Duodenal mucosa (tissue), 2 donors: ENCODE results near the gene YJEFN3.

Experiments
- H3K27ac ChIP-seq: one replicate; pipeline ENCODE4 v1.7.0; 2013; ENCODE audit warnings: low read depth, low read length
- H3K27me3 ChIP-seq, 2 donors: one replicate each; pipeline ENCODE4 v1.7.0; 2013; ENCODE audit warnings: low read length in 2 of 2, control low read depth in 1 of 2; ENCODE audit not compliant: insufficient read depth in 2 of 2, control insufficient read depth in 1 of 2
- H3K36me3 ChIP-seq, 2 donors: one replicate each; pipeline ENCODE4 v1.7.0; 2013; ENCODE audit warnings: low read length in 2 of 2, control low read depth in 1 of 2; ENCODE audit not compliant: insufficient read depth in 2 of 2, control insufficient read depth in 1 of 2
- H3K4me1 ChIP-seq, 2 donors: one replicate each; pipeline ENCODE4 v1.7.0; 2013; ENCODE audit warnings: low read length in 2 of 2, control low read depth in 1 of 2; ENCODE audit not compliant: insufficient read depth in 2 of 2, control insufficient read depth in 1 of 2
- H3K4me3 ChIP-seq, 2 donors: one replicate each; pipeline ENCODE4 v1.7.0; 2013; ENCODE audit warnings: low read length in 2 of 2, low read depth in 1 of 2
- H3K9ac ChIP-seq, 2 donors: one replicate each; pipeline ENCODE4 v1.7.0; 2013; ENCODE audit warnings: low read length in 2 of 2, low read depth in 1 of 2
- H3K9me3 ChIP-seq, 2 donors: one replicate each; pipeline ENCODE4 v1.7.0; 2013; ENCODE audit warnings: low read length in 2 of 2, control low read depth in 1 of 2; ENCODE audit not compliant: control insufficient read depth in 1 of 2

Gene YJEFN3

GRCh38 chr19:19540064-19540714 is 11.5 kb downstream of the YJEFN3 start:
- H3K27ac ChIP-seq, result no peak overlapping the region
- H3K9me3 ChIP-seq, result no peaks in the 10 kb centered on the region
- peak overlapping the region; percentile 8 to 43 for H3K4me3 ChIP-seq
- peaks cover 17 to 35% of the 10 kb centered on the region in 2 donors for H3K27me3 ChIP-seq
- H3K36me3 ChIP-seq, result no peaks in the 10 kb centered on the region
- H3K4me1 ChIP-seq, result peaks cover 6 to 18% of the 10 kb centered on the region in 2 donors
- no peak overlapping the region for H3K9ac ChIP-seq

- Histone ChIP-seq H3K4me3 (peak overlapping the region; percentile 8 to 43), H3K4me1 (peaks cover 6 to 18% of the 10 kb centered on the region in 2 donors), H3K27ac (no peak overlapping the region), H3K36me3 (no peaks in the 10 kb centered on the region), H3K9me3 (no peaks in the 10 kb centered on the region), H3K9ac (no peak overlapping the region), H3K27me3 (peaks cover 17 to 35% of the 10 kb centered on the region in 2 donors)
Observed at GRCh38 chr19:19540715-19541515, 12.2 kb downstream of the YJEFN3 start.

- H3K9me3 ChIP-seq, result no peaks in the 10 kb centered on the region
- peaks cover 6 to 18% of the 10 kb centered on the region in 2 donors for H3K4me1 ChIP-seq
- H3K36me3 ChIP-seq, result no peaks in the 10 kb centered on the region
- no peak overlapping the region for H3K27ac ChIP-seq
- peaks cover 20 to 35% of the 10 kb centered on the region in 2 donors for H3K27me3 ChIP-seq
- H3K4me3 ChIP-seq, result peak overlapping the region in 1 of 2 donors; percentile 8
- no peak overlapping the region for H3K9ac ChIP-seq
Observed at GRCh38 chr19:19541616-19542015, 12.9 kb downstream of the YJEFN3 start.

- no peak overlapping the region for H3K27ac ChIP-seq
- no peak overlapping the region for H3K4me3 ChIP-seq
- H3K4me1 ChIP-seq, result peaks cover 6 to 18% of the 10 kb centered on the region in 2 donors
- H3K27me3 ChIP-seq, result peaks cover 19 to 39% of the 10 kb centered on the region in 2 donors
- no peaks in the 10 kb centered on the region for H3K36me3 ChIP-seq
- no peak overlapping the region for H3K9ac ChIP-seq
- H3K9me3 ChIP-seq, result no peaks in the 10 kb centered on the region
Observed at GRCh38 chr19:19542507-19542906, 13.8 kb downstream of the YJEFN3 start.

- no peaks in the 10 kb centered on the region for H3K36me3 ChIP-seq
- H3K9ac ChIP-seq, result no peak overlapping the region
- H3K27ac ChIP-seq, result no peak overlapping the region
- H3K9me3 ChIP-seq, result no peaks in the 10 kb centered on the region
- peaks cover 6 to 15% of the 10 kb centered on the region in 2 donors for H3K4me1 ChIP-seq
- no peak overlapping the region for H3K4me3 ChIP-seq
- H3K27me3 ChIP-seq, result peaks cover 13 to 36% of the 10 kb centered on the region in 2 donors
Observed at GRCh38 chr19:19543101-19543500, 14.4 kb downstream of the YJEFN3 start.

GRCh38 chr19:19543640-19544039 is 14.9 kb downstream of the YJEFN3 start:
- H3K9me3 ChIP-seq, result no peaks in the 10 kb centered on the region
- H3K36me3 ChIP-seq, result no peaks in the 10 kb centered on the region
- peaks cover 4 to 10% of the 10 kb centered on the region in 2 donors for H3K4me1 ChIP-seq
- no peak overlapping the region for H3K4me3 ChIP-seq
- H3K9ac ChIP-seq, result no peak overlapping the region
- no peak overlapping the region for H3K27ac ChIP-seq
- peaks cover 8 to 33% of the 10 kb centered on the region in 2 donors for H3K27me3 ChIP-seq

- H3K9me3 ChIP-seq, result peaks cover 0 to 2% of the 10 kb centered on the region in 2 donors
- no peak overlapping the region for H3K9ac ChIP-seq
- no peaks in the 10 kb centered on the region for H3K36me3 ChIP-seq
- H3K27ac ChIP-seq, result no peak overlapping the region
- H3K27me3 ChIP-seq, result peaks cover 4 to 28% of the 10 kb centered on the region in 2 donors
- H3K4me3 ChIP-seq, result no peak overlapping the region
- peaks cover 0 to 8% of the 10 kb centered on the region in 2 donors for H3K4me1 ChIP-seq
Observed at GRCh38 chr19:19544257-19544953, 15.7 kb downstream of the YJEFN3 start.

GRCh38 chr19:19544954-19545591 is 16.4 kb downstream of the YJEFN3 start:
- H3K9me3 ChIP-seq, result peaks cover 0 to 2% of the 10 kb centered on the region in 2 donors

GRCh38 chr19:19545707-19546106 is 17.0 kb downstream of the YJEFN3 start:
- peaks cover 0 to 2% of the 10 kb centered on the region in 2 donors for H3K9me3 ChIP-seq
- no peak overlapping the region for H3K4me3 ChIP-seq
- H3K4me1 ChIP-seq, result peaks cover 0 to 5% of the 10 kb centered on the region in 2 donors
- peaks cover 4 to 27% of the 10 kb centered on the region in 2 donors for H3K27me3 ChIP-seq
- H3K27ac ChIP-seq, result no peak overlapping the region
- H3K9ac ChIP-seq, result no peak overlapping the region
- H3K36me3 ChIP-seq, result no peaks in the 10 kb centered on the region

More at GRCh38 chr19:19544954-19545591, 16.4 kb downstream of the YJEFN3 start:
- no peak overlapping the region for H3K27ac ChIP-seq
- H3K4me1 ChIP-seq, result peaks cover 0 to 8% of the 10 kb centered on the region in 2 donors
- no peak overlapping the region for H3K4me3 ChIP-seq
- H3K36me3 ChIP-seq, result no peaks in the 10 kb centered on the region
- peaks cover 4 to 29% of the 10 kb centered on the region in 2 donors for H3K27me3 ChIP-seq
- no peak overlapping the region for H3K9ac ChIP-seq
